HL-60 (cell line): ENCODE measurements around the gene VTCN1.

Experiments used
- DNase-seq, 2 experiments: peaks; one replicate each; pipeline ENCODE4 v3.0.0-alpha.2; 2010 to 2020; ENCODE audit warnings: low read depth in 1 of 2, low spot score in 1 of 2
- H3K27ac ChIP-seq: fragments of 250-450 bp; sonication (Bioruptor Pico); replicated peaks from 2 replicates; pipeline ENCODE4 v1.5.1; 2020; ENCODE audit warnings: mild to moderate bottlenecking, moderate library complexity
- H3K27me3 ChIP-seq: fragments of 250-450 bp; sonication (Bioruptor Pico); 2 replicates; pipeline ENCODE4 v1.5.1; 2021; ENCODE audit warnings: mild to moderate bottlenecking, moderate library complexity; ENCODE audit not compliant: insufficient read depth, poor library complexity, severe bottlenecking
- H3K4me3 ChIP-seq: replicated peaks from 2 replicates; pipeline ENCODE4 v1.5.1; 2011; ENCODE audit warnings: mild to moderate bottlenecking, control low read depth, low read length; ENCODE audit not compliant: insufficient read depth
- CTCF ChIP-seq: IDR thresholded peaks from one replicate; pipeline ENCODE4 v1.5.1; 2011; ENCODE audit warnings: low read length, control low read depth, inconsistent platforms; ENCODE audit not compliant: insufficient read depth
- GABPA ChIP-seq: IDR thresholded peaks from 2 replicates; pipeline ENCODE4 v1.6.1; 2012; ENCODE audit warnings: low read depth
- POLR2AphosphoS5 ChIP-seq: IDR thresholded peaks from 2 replicates; pipeline ENCODE4 v1.6.1; 2012; ENCODE audit warnings: low read depth
- REST ChIP-seq: IDR thresholded peaks from 2 replicates; pipeline ENCODE4 v1.6.1; 2012; ENCODE audit warnings: low read depth; ENCODE audit not compliant: insufficient replicate concordance
- SPI1 ChIP-seq: IDR thresholded peaks from 2 replicates; pipeline ENCODE4 v1.6.1; 2012; ENCODE audit warnings: low read depth, mild to moderate bottlenecking, borderline replicate concordance

VTCN1 gene

GRCh38 chr1:117097443-117097842 lies 113.3 kb downstream of the VTCN1 start:
- Histone ChIP-seq H3K27me3 (no peaks in the 10 kb centered on the region), H3K27ac (no peak overlapping the region), H3K4me3 (no peak overlapping the region)
- no peak for TF ChIP-seq POLR2AphosphoS5
- TF ChIP-seq GABPA, result no peak
- TF ChIP-seq SPI1, result no peak
- TF ChIP-seq REST, result no peak
- TF ChIP-seq CTCF, result no peak
- no peak for DNase-seq

- no peak overlapping the region for H3K27ac ChIP-seq
These were observed 113.7 kb downstream of the VTCN1 start for GRCh38 chr1:117096951-117097408.

More at GRCh38 chr1:117096951-117097408, 113.7 kb downstream of the VTCN1 start:
- Histone ChIP-seq H3K4me3 (no peak overlapping the region), H3K27me3 (no peaks in the 10 kb centered on the region)
- DNase-seq, result no peak
- TF ChIP-seq CTCF (no peak), POLR2AphosphoS5 (no peak), REST (no peak), SPI1 (no peak), GABPA (no peak)
